ENCODE data around the gene PIK3C2G. TPM values are rescaled to one million over a fixed set of nuclear protein-coding genes. Genes with fewer than 3 reads are reported as not detected.

The PIK3C2G gene
- total RNA-seq, 1 experiment from 2014 or later, result 0.10 TPM

GRCh38 chr12:18400186-18400585 is 138.9 kb downstream of the PIK3C2G start:
- no peak for DNase-seq (ENCODE audit: extremely low read depth, low read depth)

DNA sequence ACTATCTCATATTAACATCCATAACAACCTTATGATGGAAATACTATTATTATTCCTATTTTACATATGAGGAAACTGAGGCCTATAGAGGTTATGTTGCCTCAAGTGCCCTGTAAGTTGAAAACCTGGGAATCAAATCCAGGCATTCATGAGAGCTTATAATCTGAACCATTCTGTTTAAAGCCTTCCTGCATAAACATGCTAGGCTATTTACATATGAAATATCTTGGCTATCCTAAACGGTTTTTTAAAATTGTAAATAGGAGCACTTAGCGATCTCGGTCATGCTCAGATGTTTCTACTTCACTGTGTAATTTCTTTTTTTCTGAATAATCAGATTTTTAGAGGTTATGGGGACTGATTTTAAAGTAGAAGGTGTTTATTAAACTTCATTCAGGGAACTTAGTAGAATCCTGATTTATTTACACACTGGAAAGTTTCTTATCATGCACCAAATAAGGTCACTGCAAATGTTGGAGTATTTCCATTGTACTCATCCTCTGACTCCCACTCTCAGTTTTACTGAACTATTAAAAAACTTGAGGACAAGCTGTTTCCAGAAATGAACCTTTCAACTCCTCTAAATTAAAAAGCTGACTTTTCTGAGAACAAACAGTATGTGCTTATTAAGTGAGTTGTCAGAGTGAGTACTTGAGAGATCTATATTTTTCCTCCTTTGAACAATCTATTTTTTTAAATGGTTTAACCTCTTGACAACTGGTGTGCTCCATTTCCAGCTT is 141.7 kb downstream of the PIK3C2G start:
- no peak for DNase-seq (ENCODE audit: extremely low read depth, low read depth)

DNA sequence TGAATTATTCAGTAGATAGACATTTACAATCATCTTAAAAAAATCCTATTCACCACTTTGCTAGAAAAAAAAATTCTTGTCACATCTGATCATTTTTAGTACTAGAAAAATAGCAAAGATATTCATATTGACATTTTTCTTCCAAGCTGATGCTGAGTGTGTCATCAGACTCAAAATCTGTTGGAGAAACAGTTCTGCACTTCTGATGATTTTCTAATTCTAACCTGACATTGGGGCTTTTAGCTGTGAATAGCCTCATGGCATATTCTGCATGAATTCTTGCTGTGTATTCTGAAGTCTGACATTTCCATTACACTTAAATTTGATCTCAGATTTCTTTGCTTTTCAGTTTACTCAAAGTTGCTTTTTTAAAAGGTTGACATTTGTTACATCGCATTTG is 150.1 kb downstream of the PIK3C2G start:
- DNase-seq (ENCODE audit: extremely low read depth, low read depth), result no peak

DNA sequence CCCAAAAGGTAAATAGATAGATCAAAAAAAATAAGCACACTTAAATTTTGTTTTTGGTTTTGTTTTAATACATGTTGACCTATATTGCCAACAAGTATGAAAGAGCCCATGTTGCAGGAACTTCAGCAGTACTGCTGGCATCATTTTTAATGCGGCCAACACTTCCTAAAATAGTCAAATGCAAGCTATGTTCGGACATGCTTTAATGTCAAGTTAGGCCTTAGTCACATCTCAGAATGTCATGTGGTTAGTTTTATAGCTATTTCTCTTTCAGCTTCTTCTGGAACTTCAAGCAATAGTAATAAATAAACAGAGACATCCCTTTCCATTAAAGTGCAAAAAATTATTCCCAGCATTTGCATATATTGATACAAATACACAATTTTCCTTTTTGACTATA is 153.4 kb downstream of the PIK3C2G start:
- no peak for DNase-seq (ENCODE audit: extremely low read depth, low read depth)

GRCh38 chr12:18415227-18415626 is 153.9 kb downstream of the PIK3C2G start:
- no peak for DNase-seq (ENCODE audit: extremely low read depth, low read depth)

DNA sequence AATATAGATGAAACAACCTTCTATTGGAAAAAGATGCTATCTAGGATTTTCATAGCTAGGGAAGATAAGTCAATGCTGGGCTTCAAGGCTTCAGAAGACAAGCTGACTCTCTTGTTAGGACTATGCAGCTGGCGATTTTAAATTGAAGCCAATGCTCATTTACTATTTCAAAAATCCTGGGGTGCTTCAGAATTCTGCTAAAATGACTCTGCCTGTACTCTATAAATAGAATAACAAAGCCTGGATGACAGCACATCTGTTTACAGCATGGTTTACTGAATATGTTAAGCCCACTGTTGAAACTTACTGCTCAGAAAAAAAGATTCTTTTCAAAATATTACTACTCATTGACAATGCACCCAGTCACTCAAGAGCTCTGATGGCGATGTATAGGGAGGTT is 155.1 kb downstream of the PIK3C2G start:
- DNase-seq (ENCODE audit: extremely low read depth, low read depth), result no peak

DNA sequence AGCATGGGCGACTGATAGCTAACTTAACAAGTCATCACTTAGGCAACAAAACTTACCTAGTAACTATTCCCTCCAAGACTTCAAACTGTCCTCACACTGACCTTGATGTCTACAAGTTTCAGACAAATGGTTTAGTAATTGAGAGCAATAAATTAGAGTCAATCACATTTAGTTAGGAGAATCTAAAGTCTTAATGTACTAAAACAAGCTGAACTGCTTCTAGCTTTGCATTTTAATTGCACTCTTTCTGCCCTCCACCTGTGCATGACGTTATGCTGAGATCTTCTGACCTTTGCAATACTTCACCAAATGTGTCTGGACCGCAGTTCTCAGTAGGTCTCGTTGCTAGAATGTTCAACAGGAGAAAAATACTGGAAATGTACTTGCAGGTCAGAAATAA is 158.0 kb downstream of the PIK3C2G start:
- no peak for DNase-seq (ENCODE audit: extremely low read depth, low read depth)

DNA sequence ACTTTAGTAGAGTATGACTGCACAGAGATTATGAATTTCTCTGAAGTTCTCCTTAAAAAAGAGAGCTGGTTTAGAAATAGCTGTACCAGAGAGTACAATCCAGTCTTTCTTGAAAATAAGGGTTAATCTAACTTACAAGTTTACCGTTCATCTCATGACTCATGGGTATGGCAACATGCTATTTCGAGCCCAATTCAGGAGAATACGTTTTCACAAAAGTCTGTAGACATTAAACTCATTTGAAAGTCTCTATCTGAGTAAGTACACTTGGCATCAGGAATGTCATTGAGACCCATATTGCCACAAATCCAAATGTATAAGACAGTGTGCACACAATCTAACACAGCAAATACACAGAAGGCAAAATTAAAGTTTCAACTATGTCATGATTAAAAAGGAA is 160.5 kb downstream of the PIK3C2G start:
- no peak for DNase-seq (ENCODE audit: extremely low read depth, low read depth)

DNA sequence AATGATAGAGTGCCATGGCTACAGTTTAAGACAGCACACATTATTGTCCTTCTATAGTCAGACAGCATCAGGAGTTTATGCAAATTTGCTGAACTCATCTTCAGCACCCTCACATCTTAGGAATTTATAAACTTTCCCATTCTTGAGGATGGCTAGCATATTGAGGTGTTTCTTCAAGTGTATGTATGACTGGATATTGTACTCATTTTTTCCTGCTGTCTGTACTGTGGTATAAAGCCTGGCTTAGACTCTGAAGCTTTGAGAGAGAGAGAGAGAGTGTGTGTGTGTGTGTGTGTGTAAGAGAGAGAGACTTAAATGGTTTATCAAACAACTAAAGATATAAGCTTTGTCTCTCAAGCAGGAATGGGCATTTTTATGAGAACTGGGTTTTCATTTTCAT is 161.6 kb downstream of the PIK3C2G start:
- no peak for DNase-seq (ENCODE audit: extremely low read depth, low read depth)

GRCh38 chr12:18424857-18425256 is 163.5 kb downstream of the PIK3C2G start:
- no peak for DNase-seq (ENCODE audit: extremely low read depth, low read depth)

DNA sequence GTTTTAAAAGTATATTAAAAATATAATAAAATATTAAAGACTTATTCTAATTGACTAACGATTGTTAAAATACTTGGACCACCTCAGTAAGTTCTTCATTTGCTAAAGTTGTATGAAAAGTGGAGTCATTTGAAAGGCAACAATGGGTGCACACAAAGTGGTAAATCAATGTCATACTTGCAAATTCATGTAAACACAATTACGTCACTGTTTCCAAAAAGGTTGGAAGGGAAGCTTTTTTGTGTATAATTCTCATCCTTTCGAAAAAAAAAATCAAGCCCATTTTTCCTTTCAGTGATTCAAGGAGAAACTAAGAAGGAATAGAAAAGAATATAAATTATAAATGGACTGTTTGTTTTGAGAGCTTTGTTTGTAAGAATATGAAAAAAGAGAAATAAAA is 166.2 kb downstream of the PIK3C2G start:
- no peak for DNase-seq (ENCODE audit: extremely low read depth, low read depth)

GRCh38 chr12:18428416-18428815 is 167.1 kb downstream of the PIK3C2G start:
- no peak for DNase-seq (ENCODE audit: extremely low read depth, low read depth)

- no peak for DNase-seq (ENCODE audit: extremely low read depth, low read depth)
These were observed 168.0 kb downstream of the PIK3C2G start for GRCh38 chr12:18429366-18429765.

DNA sequence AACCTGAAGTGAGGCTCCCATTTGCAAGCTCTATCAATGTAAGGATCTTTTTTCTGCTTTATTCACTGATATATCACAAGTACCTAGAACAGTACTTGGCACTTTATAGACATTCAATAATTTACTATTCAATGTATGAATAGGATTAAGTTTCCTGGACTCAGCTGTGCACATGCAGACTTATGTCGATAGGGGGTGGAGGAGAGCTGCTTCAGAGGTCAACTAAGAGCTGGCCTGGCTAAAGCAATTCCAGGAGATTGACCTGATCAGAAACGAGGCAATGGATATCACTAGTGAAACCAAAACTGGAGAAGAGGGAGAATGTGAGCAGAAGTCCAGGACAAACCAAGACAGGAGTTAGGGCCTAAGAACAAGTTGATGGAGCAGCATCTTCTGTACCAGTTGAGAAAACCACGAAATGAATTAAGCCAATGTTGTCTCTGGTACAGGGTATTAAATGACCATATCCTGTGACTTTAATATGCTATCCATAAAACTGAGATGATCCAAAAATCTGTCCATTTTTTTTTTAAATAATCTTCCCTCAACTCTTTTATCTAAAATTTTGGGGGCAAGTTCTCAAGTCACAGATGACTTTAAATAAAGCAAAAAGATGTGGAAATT is 169.2 kb downstream of the PIK3C2G start:
- DNase-seq (ENCODE audit: extremely low read depth, low read depth), result peak; percentile 48

DNA sequence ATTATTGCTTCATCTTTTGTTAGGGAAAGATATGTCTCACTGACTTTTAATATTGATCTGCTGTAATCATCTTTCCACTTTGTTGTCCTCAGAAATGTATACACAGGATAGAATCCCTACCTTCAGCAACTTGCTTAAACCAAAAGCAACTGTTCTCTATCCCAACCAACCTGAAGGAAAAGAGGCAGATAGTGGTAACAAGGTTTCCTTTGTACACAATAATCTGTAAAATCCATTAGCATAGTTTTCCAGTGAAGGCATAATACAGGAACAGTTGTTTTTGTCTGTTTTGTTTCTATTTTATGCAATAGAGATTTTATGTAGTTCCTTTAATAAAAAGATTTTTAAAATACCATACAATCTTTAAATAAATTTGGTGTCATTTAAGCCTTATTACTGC is 170.5 kb downstream of the PIK3C2G start:
- DNase-seq (ENCODE audit: extremely low read depth, low read depth), result no peak

GRCh38 chr12:18432206-18432605 is 170.9 kb downstream of the PIK3C2G start:
- DNase-seq (ENCODE audit: extremely low read depth, low read depth), result no peak

DNA sequence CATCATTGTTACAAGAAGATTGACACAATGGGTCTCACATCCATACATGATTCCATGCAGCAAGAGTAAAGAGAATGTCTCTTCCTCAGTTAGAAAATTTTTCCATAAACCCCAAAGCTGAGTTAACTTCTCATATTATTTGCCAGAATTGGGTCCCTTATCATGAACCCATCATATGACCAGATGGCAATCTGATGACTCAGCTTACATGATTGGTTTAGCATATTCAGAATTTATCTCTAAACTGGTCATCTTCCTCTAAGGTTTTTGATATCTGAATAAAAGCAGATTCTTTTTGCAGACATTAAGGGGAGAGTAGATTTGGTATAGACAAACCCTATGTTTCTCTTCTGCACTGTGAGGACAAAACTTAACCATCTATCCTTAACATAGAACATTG is 174.9 kb downstream of the PIK3C2G start:
- DNase-seq (ENCODE audit: extremely low read depth, low read depth), result no peak

DNA sequence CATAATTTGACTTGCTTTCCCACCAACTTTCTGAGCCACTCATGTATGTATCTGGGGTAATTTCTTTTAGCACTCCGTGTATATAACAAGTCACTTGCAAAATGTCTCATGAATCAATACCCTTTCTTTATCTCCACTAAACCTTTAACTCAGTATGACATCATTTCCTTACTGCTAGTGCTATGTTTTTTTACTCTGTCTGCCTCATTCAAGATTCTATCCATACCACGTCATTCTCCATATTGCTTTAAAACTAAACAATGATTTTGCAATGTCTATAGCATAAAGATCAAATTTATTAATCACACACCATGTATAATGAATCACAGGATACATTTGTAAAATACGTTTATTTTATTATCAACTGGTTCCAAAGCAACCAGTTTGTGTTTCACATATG is 178.2 kb downstream of the PIK3C2G start:
- DNase-seq (ENCODE audit: extremely low read depth, low read depth), result peak; percentile 3

DNA sequence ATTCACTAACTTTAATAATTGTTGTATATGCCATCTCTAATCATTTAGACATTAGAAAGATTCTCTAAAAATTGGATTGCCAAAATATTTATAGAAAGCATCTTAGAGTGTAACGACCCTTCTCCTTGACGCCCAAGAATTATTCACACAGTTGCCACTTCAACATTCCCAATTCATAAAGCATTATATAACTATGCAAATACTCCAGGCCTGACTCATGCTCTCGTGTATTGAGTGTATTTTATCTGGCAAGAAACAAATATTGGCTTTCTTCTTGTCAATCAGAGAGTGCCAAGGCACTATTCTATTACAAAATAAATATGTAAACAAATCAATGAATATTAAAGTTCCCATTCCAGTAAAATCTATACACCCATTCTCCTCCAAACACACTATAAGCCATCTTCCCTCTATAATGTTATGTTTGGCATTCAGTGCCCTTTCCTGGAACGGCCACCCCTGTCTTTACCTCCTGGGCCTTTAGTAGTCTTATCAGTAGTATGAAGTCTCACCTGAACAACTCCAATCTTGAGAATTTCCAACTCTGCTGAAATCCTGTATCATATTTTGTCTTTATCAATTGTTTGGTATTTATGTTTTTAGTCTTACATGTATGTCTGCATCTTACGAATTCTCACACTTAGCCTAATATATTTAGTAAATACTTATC is 182.6 kb downstream of the PIK3C2G start:
- no peak for DNase-seq (ENCODE audit: extremely low read depth, low read depth)

DNA sequence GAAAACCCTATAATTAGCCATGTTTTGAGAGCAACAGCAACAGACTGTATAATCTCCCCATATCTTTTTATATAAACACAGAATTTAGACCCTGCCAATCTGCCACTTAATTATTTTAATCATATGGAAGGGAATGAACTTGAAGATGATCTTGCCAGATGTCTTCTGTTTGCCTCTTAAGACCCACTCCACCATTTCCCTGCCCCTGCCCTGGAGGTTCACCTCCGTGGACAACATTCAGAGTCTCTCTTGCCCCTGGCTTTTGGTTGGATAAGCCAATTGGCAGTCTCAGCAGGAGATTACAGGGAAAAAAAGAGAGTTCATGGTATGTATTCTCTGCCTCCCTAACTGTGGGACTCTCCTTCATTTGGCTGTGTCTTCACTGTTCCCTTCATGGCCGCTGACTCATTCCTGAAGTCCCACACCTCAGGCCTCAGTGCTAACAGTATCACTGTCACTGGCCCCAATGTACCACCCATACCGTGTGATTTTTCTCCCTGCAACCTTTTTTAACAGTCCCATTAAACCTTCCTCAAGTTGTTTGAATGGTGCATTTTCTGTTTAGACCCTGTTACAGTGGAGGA is 184.8 kb downstream of the PIK3C2G start:
- DNase-seq (ENCODE audit: extremely low read depth, low read depth), result no peak

GRCh38 chr12:18454330-18454729 is 193.0 kb downstream of the PIK3C2G start:
- DNase-seq (ENCODE audit: extremely low read depth, low read depth), result no peak

- no peak for DNase-seq (ENCODE audit: extremely low read depth, low read depth)
These were observed 195.0 kb downstream of the PIK3C2G start for GRCh38 chr12:18456344-18456743.

Data from NCI-H460 (cell line).